SKM-1 treated with dmso at 0.1 percent for 144 hours (cell line): ENCODE data around the gene RIPK4.

Experiments
- DNase-seq: peaks from one replicate; lab custom pipeline; 2025; ENCODE audit not compliant: unreplicated experiment; lab: John Stamatoyannopoulos, UW

RIPK4 gene

GRCh38 chr21:41766883-41767605 is at the start of gene RIPK4:
RIPK4 (minus strand) TSS chr21:41767052; CDS start chr21:41767041, 11 bp downstream.
- DNase-seq = no peak

GRCh38 chr21:41815652-41816582 is 49.1 kb upstream of the RIPK4 start:
- DNase-seq = no peak

GRCh38 chr21:41813226-41813625 is 46.4 kb upstream of the RIPK4 start:
- DNase-seq = no peak

GRCh38 chr21:41812679-41813078 is 45.8 kb upstream of the RIPK4 start:
- DNase-seq = no peak

GRCh38 chr21:41810597-41810932 is 43.7 kb upstream of the RIPK4 start:
- no peak for DNase-seq

- DNase-seq = no peak
Measured at GRCh38 chr21:41809891-41810596, 43.2 kb upstream of the RIPK4 start.

GRCh38 chr21:41808846-41809245 is 42.0 kb upstream of the RIPK4 start:
- DNase-seq = no peak

- DNase-seq = no peak
Measured at GRCh38 chr21:41808094-41808493, 41.2 kb upstream of the RIPK4 start.

- no peak for DNase-seq
Measured at GRCh38 chr21:41806773-41807172, 39.9 kb upstream of the RIPK4 start.

GRCh38 chr21:41805643-41806042 is 38.8 kb upstream of the RIPK4 start:
- DNase-seq = no peak

GRCh38 chr21:41805038-41805437 is 38.2 kb upstream of the RIPK4 start:
- no peak for DNase-seq

GRCh38 chr21:41804381-41804780 is 37.5 kb upstream of the RIPK4 start:
- no peak for DNase-seq

- DNase-seq = no peak
Measured at GRCh38 chr21:41803316-41803715, 36.5 kb upstream of the RIPK4 start.

- no peak for DNase-seq
Measured at GRCh38 chr21:41802684-41803083, 35.8 kb upstream of the RIPK4 start.

GRCh38 chr21:41802198-41802584 is 35.3 kb upstream of the RIPK4 start:
- DNase-seq = no peak

GRCh38 chr21:41801321-41802197 is 34.7 kb upstream of the RIPK4 start:
- DNase-seq = no peak

- no peak for DNase-seq
Measured at GRCh38 chr21:41800425-41801320, 33.8 kb upstream of the RIPK4 start.

GRCh38 chr21:41799763-41800162 is 32.9 kb upstream of the RIPK4 start:
- DNase-seq = no peak

GRCh38 chr21:41798326-41798725 is 31.5 kb upstream of the RIPK4 start:
- DNase-seq = no peak
